AG10803 (cell line): ENCODE measurements around the gene EIF3I.
A peak's percentile ranks its signal among the peaks of the same experiment; 100 is the strongest.

Experiments
- DNase-seq: peaks from one replicate; pipeline ENCODE4 v3.0.0; 2010; ENCODE audit warnings: low read depth
- H3K4me3 ChIP-seq: 2 replicates; pipeline ENCODE4 v1.5.1; 2011; ENCODE audit warnings: mild to moderate bottlenecking, low read length, control low read depth
- TF ChIP-seq, protein P1 (sequence below): conservative IDR thresholded peaks from 2 replicates; pipeline ENCODE4 v1.5.1; 2011; ENCODE audit warnings: mild to moderate bottlenecking, low read length, control low read depth, inconsistent platforms

EIF3I gene

DNA sequence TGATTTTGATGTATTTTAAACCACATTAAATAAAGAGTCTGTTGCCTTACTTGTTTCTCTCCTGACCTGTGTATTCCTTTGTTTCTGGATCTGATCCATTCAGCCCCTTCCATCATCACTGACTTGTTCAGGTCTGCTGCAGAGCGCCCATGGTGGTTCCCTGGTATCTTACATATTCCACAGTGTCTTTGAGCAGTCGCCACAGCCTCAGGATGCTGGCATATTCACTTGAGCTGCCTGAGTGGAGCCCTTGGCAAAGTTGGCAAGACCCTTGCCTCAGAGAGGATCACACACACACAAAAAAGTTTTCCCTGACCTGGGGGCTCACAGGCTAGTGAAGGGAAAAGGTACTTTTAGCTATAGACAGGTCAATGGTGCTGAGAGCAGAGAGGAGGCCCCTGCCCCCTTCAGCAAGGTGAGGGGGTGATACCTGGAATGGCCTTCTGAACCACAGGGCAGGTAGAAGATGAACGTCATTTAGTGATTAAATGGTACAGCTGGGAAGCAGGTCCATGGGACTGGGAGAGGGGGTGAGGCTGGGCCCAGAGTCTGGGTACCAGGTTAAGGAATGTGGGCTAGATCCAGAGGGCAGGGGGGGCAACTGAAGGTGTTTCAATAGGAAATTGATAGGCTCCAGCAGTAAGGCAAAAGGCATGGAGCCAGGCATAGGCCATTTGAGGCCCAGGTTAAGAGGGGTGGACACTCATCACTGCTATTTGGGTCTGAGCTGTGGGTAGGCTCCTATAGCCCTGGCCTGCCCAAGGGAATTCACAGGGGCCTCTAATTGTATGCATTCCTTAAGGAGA is 23.8 kb upstream of the EIF3I start:
- no peak for DNase-seq
- no peak overlapping the region for H3K4me3 ChIP-seq
- TF ChIP-seq, protein P1, sequence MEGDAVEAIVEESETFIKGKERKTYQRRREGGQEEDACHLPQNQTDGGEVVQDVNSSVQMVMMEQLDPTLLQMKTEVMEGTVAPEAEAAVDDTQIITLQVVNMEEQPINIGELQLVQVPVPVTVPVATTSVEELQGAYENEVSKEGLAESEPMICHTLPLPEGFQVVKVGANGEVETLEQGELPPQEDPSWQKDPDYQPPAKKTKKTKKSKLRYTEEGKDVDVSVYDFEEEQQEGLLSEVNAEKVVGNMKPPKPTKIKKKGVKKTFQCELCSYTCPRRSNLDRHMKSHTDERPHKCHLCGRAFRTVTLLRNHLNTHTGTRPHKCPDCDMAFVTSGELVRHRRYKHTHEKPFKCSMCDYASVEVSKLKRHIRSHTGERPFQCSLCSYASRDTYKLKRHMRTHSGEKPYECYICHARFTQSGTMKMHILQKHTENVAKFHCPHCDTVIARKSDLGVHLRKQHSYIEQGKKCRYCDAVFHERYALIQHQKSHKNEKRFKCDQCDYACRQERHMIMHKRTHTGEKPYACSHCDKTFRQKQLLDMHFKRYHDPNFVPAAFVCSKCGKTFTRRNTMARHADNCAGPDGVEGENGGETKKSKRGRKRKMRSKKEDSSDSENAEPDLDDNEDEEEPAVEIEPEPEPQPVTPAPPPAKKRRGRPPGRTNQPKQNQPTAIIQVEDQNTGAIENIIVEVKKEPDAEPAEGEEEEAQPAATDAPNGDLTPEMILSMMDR: no peak

DNA sequence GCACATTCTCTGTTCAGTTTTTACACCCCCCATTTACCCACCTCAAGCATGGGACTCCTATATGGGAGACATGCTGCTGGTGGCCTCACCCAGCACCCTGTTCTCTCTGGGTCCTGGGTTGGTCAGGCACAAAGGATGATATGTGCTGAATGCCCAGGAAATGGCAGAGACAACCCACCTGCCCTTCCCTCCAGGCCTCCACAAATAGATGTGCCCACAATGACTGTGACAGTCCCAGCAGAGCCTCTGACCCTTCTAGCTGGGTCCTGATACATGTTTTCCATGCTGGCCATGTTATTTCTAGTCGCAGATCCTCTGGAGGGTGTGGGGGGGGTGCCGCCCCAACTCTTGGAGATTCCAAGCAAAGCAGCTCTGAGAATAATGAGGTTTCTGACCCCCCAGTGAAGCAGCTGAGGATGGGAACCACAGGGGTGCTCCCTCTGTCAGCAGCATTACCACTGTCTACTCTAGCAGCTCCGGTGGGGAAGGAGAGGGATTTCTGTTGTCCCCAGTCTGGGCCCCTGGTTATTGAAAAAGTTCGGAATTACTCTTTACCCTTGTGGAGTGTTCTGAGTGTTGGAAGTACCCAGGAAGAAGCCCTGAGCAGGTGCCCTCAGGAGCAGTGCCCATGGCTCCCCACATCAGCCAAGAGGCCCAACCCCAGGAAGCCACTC is 23.0 kb upstream of the EIF3I start:
- H3K4me3 ChIP-seq: no peak overlapping the region
- DNase-seq: no peak

DNA sequence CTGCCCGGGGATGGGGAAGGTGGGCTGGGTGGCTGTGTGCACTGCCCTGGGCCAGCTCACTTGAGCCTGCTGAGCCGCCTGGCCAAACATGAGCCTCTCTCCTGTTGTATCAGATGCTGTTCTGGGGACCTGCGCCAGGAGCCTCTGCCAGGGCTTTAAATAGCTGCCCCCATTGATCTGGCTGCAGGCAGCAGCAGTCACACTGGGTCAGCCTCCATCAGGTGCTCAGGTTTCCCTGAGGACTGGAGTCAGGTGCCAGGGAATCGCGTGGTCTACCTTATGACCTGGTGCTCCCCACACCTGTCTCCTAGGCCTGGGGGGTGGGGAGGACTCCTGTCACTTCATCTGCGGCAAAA is 22.5 kb upstream of the EIF3I start:
- peak overlapping the region; percentile 83 for H3K4me3 ChIP-seq
- no peak for DNase-seq
- TF ChIP-seq, protein P1: no peak

More for the DNA sequence above, 23.0 kb upstream of the EIF3I start:
- TF ChIP-seq, protein P1: no peak

DNA sequence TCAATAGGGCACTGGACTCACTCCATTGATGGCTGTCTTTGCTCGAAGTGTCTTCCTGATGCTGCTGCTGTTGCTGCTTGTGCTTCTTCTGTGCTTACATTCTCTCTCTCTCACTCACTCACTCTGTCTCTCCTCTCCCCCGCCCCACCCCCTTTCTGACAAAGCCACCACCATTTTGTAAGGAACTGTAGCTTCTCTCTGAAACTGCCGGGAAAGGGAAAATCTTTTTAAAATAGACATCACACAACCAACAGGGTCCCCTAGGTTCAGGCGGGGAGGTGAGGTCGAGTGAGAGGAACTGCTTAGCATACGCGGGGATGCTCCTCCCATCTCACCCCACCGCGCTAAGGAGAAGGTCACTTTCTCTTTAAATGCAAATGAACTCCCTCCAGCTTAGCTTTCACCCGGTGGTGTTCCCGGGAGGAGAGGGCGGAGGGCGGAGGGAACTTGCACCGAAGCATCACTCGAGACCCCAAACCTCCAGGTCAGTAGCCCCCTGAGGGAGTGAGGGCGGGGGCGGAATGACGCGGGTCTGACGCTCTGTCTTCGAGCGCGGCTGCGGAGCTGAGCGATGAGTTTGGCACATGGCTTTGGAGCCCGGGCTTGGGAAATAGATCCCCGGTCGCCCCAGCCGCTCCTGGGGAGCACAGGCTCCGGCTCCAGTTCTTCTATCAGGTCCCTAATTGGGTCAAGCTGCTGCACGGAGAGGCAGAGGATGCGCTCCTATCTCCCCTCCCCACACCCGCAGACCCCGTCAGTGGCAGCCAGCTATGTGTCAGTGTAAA is 21.8 kb upstream of the EIF3I start, which contains the start of gene CCDC28B:
TSS of gene CCDC28B (plus strand) at position 370 of the 785 bp plus-strand sequence. CDS start 1,341 bp downstream, outside the sequence.
- DNase-seq: peak; percentile 70
- peak within 1 kb of the TSS; percentile 83 for H3K4me3 ChIP-seq
- TF ChIP-seq, protein P1: no peak

DNA sequence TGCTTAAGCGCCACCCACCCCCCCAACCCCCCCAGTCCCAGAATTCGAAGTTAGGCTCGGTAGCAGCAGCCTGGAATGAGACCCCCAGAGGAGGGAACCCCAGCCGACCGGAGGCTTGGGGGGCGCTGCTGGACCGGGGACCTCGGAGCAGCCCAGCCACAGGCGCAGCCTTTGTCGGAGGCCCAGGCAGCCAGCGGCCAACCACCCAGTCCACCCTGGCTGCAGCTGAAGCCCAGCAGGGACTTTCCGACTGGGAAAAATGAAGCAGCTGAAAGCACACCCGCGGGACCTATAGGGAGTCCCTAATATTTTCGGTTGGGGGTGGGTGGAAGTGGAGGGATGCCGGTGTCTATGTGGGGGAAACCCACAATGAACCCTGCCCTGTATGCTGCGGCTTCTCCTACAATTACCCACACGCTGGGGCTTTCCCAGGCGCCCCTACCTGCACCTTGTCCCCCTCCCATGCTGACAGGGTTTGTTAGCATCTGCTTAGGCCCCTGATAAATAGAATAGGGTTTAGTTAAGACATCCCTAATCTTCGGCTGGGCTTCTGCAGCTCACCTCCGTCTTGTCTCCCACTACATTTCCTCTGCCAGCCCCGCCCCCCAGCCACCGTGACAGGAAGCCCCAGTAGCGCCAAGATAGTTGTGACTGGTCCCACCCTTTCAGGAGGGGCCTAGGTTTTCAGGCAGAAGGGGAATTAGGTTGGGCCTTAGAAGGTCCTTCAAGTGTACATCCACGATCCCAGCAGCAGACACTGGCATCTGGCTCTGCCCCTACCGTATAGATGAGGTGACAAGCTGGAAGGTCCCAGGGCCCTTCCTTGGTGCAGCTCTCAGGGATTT is 21.0 kb upstream of the EIF3I start:
- peak overlapping the region; percentile 83 for H3K4me3 ChIP-seq
- peak; percentile 51 for DNase-seq
- TF ChIP-seq, protein P1: no peak

DNA sequence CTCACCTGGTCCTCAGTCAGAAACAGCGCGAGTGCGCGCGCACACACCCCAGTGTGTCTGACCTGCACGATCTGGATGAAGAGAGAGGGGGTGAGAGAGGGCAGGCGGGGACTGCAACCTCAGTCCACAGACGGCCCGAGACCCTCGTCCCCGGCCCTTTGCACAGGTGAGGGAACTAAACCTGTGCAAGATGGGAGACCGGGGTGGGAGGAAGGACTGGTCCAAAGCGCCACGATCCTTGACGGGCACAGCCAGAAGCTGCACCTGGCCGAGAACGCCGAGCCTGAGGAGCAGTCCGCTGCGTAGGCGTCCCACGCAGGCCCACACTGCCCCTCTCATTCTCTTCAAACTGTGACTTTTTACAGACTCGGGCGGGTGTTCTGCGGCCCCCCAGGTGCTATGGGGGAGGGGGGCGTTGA is 17.3 kb upstream of the EIF3I start:
- H3K4me3 ChIP-seq: peak overlapping the region; percentile 86
- TF ChIP-seq, protein P1: no peak
- DNase-seq: no peak
